Measurements from ENCODE around the gene ALKAL2.
A peak's percentile ranks its signal among the peaks of the same experiment; 100 is the strongest.

The ALKAL2 gene

GRCh38 chr2:268323-268722 is 19.6 kb downstream of the ALKAL2 start:
- TF ChIP-seq TCF12 (IDR thresholded peaks at IDR 0.05; ENCODE audit: low read depth) (no peak), USF1 (IDR thresholded peaks at IDR 0.05) (no peak), REST (IDR thresholded peaks at IDR 0.05; ENCODE audit: low read depth) (no peak), NFIC (IDR thresholded peaks at IDR 0.05) (no peak)

GRCh38 chr2:264493-265468 is 23.1 kb downstream of the ALKAL2 start, which contains the start of gene ACP1:
Gene ACP1, plus strand, starts transcription at chr2:264947. Its CDS starts 18 bp downstream, at chr2:264965.
- TF ChIP-seq EP300 (IDR thresholded peaks at IDR 0.05; ENCODE audit: borderline replicate concordance), result no peak
- no peak for TF ChIP-seq RAD21 (IDR thresholded peaks at IDR 0.05; ENCODE audit: low read depth)
- TF ChIP-seq YY1 (IDR thresholded peaks at IDR 0.05; ENCODE audit: low read depth), result peak; percentile 95
- no peak for TF ChIP-seq FOXM1 (IDR thresholded peaks at IDR 0.05; ENCODE audit: borderline replicate concordance, low read depth)
- peak; percentile 41; the same call in 1 of the 2 replicates for TF ChIP-seq TEAD4 (IDR thresholded peaks at IDR 0.05)
- TF ChIP-seq MAX (IDR thresholded peaks at IDR 0.05), result peak; percentile 56; the same call in 1 of the 2 replicates
- TF ChIP-seq TCF12 (IDR thresholded peaks at IDR 0.05; ENCODE audit: low read depth), result peak; percentile 47; the same call in 1 of the 2 replicates
- TF ChIP-seq ZBTB7A (IDR thresholded peaks at IDR 0.05; ENCODE audit: low read depth), result no peak
- TF ChIP-seq CEBPB (IDR thresholded peaks at IDR 0.05), result no peak
- no peak for TF ChIP-seq REST (IDR thresholded peaks at IDR 0.05; ENCODE audit: low read depth)
- TF ChIP-seq NFIC (IDR thresholded peaks at IDR 0.05), result no peak
- TF ChIP-seq EGR1 (IDR thresholded peaks at IDR 0.05), result peak; percentile 69
- peak; percentile 61; the same call in 1 of the 2 replicates for TF ChIP-seq USF1 (IDR thresholded peaks at IDR 0.05)
- 0 out of 2 replicates have a peak, but pooled peaks have one; percentile 25 for TF ChIP-seq CREB1 (IDR thresholded peaks at IDR 0.05; ENCODE audit: low read depth)
- peak; percentile 93 for TF ChIP-seq TAF1 (IDR thresholded peaks at IDR 0.05; ENCODE audit: low read depth)

- TF ChIP-seq CREB1 (IDR thresholded peaks at IDR 0.05; ENCODE audit: low read depth) (0 out of 2 replicates have a peak, but pooled peaks have one; percentile 21), ZBTB7A (IDR thresholded peaks at IDR 0.05; ENCODE audit: low read depth) (no peak), MAX (IDR thresholded peaks at IDR 0.05) (peak; percentile 93), REST (IDR thresholded peaks at IDR 0.05; ENCODE audit: low read depth) (no peak), USF1 (IDR thresholded peaks at IDR 0.05) (peak; percentile 19; the same call in 1 of the 2 replicates), EP300 (IDR thresholded peaks at IDR 0.05; ENCODE audit: borderline replicate concordance) (no peak), TCF12 (IDR thresholded peaks at IDR 0.05; ENCODE audit: low read depth) (peak; percentile 64; the same call in 1 of the 2 replicates), TAF1 (IDR thresholded peaks at IDR 0.05; ENCODE audit: low read depth) (peak; percentile 56; the same call in 1 of the 2 replicates)
Observed at GRCh38 chr2:263774-264492, 24.0 kb downstream of the ALKAL2 start, which contains the start of gene SH3YL1. Gene SH3YL1, minus strand, starts transcription at chr2:264032. Its CDS starts 48 bp downstream, at chr2:263984.

Measured in Ishikawa (cell line).